Neural cell (in vitro differentiated cells): ENCODE results near the gene CNGA1.

ENCODE experiments used
- CTCF ChIP-seq: fragments of 450-650 bp; IDR thresholded peaks from 2 replicates; pipeline ENCODE4 v1.5.1; 2014; ENCODE audit warnings: antibody characterized with exemption, mild to moderate bottlenecking, moderate library complexity; ENCODE audit not compliant: poor library complexity, severe bottlenecking
- EP300 ChIP-seq: fragments of 450-650 bp; conservative IDR thresholded peaks from 2 replicates; pipeline ENCODE4 v1.6.1; 2014; ENCODE audit warnings: antibody characterized with exemption, mild to moderate bottlenecking, moderate library complexity; ENCODE audit not compliant: poor library complexity, severe bottlenecking
- EZH2 ChIP-seq: fragments of 200-600, 300-800 bp; shearing (Covaris generic), sonication (generic); IDR thresholded peaks from 2 replicates; pipeline ENCODE4 v1.6.1; 2014; ENCODE audit warnings: antibody characterized with exemption, low read length, borderline replicate concordance, mild to moderate bottlenecking; ENCODE audit not compliant: insufficient read depth, poor library complexity, severe bottlenecking
- MXI1 ChIP-seq: fragments of 450-650 bp; conservative IDR thresholded peaks from 2 replicates; pipeline ENCODE4 v1.6.1; 2014; ENCODE audit warnings: antibody characterized with exemption, mild to moderate bottlenecking; ENCODE audit not compliant: poor library complexity, severe bottlenecking
- POLR2AphosphoS5 ChIP-seq: IDR thresholded peaks from 2 replicates; pipeline ENCODE4 v1.6.1; 2012
- RAD21 ChIP-seq: fragments of 450-650 bp; conservative IDR thresholded peaks from 2 replicates; pipeline ENCODE4 v1.6.1; 2014; ENCODE audit warnings: antibody characterized with exemption, mild to moderate bottlenecking, moderate library complexity
- REST ChIP-seq: IDR thresholded peaks from 2 replicates; pipeline ENCODE4 v1.6.1; 2012; ENCODE audit warnings: borderline replicate concordance
- SMC3 ChIP-seq: fragments of 450-650 bp; conservative IDR thresholded peaks from 2 replicates; pipeline ENCODE4 v1.6.1; 2014; ENCODE audit warnings: antibody characterized with exemption, mild to moderate bottlenecking, moderate library complexity; ENCODE audit not compliant: poor library complexity
- TAF1 ChIP-seq: IDR thresholded peaks from 2 replicates; pipeline ENCODE4 v1.6.1; 2012; ENCODE audit warnings: low read depth

GRCh38 chr4:48033412-48033811 lies 16.9 kb upstream of the CNGA1 start:
- TF ChIP-seq EZH2: no peak
- no peak for TF ChIP-seq POLR2AphosphoS5
- TF ChIP-seq MXI1: no peak
- no peak for TF ChIP-seq CTCF
- TF ChIP-seq EP300: no peak
- TF ChIP-seq REST: no peak
- no peak for TF ChIP-seq TAF1
- TF ChIP-seq RAD21: no peak
- no peak for TF ChIP-seq SMC3
